ENCODE data around the gene PAPSS1.

The PAPSS1 gene

DNA sequence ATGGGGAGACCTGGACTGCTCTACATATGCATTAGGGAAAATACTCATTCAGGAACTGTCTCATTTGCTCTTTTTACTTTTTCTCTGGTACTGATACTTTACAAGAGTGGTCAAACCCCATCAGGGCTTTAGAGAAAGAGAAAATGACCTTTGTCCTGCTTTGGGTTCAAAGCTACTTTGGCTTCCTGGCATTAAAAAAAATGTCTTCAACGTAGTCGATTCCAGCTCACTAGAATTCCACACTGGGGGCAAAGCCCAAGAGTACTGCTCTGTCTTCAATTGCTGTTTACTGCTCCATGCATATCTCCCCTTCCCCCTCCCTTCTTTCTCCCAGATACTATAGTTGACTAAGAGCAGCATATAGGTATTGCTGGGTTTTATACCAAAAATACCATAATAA, 98.0 kb downstream of the PAPSS1 start:
- no peaks in the 10 kb centered on the region for H4K20me1 ChIP-seq (ENCODE audit: insufficient read depth, low read length)
- H3K4me1 ChIP-seq (ENCODE audit: insufficient read depth, low read length) = no peaks in the 10 kb centered on the region
- H3K36me3 ChIP-seq (ENCODE audit: insufficient read depth, low read length) = no peaks in the 10 kb centered on the region; the same call in 1 of the 2 replicates
- no peak overlapping the region for H3K4me2 ChIP-seq (ENCODE audit: insufficient read depth, low read length)
- TF ChIP-seq EZH2 (IDR thresholded peaks at IDR 0.05; ENCODE audit: borderline replicate concordance, low read depth, low read length, severe bottlenecking) (no peak), CTCF (IDR thresholded peaks at IDR 0.05; ENCODE audit: borderline replicate concordance, extremely low read depth, low read length, poor library complexity, severe bottlenecking) (no peak)
- no peak overlapping the region for H3K27ac ChIP-seq (ENCODE audit: low read length)
- ATAC-seq (ENCODE audit: insufficient read depth, low read depth) (no peak), DNase-seq (no peak)
- H3K9ac ChIP-seq (ENCODE audit: low read depth, low read length) = no peak overlapping the region
- no peaks in the 10 kb centered on the region for H3K27me3 ChIP-seq (ENCODE audit: insufficient read depth, low read length, poor library complexity)
- H2AFZ ChIP-seq (ENCODE audit: low read depth, low read length) = no peak overlapping the region
- no peaks in the 10 kb centered on the region for H3K79me2 ChIP-seq (ENCODE audit: insufficient read depth, low read length)
- no peak overlapping the region for H3K4me3 ChIP-seq (ENCODE audit: low read depth in 1 of 2, low read length in 2 of 2)
- H3K9me3 ChIP-seq (ENCODE audit: insufficient read depth, low read length, severe bottlenecking) = no peaks in the 10 kb centered on the region

- Histone ChIP-seq H3K79me2 (ENCODE audit: insufficient read depth, low read length) (no peaks in the 10 kb centered on the region), H2AFZ (ENCODE audit: low read depth, low read length) (no peak overlapping the region), H3K4me1 (ENCODE audit: insufficient read depth, low read length) (no peaks in the 10 kb centered on the region), H3K9ac (ENCODE audit: low read depth, low read length) (no peak overlapping the region), H3K27ac (ENCODE audit: low read length) (no peak overlapping the region), H4K20me1 (ENCODE audit: insufficient read depth, low read length) (no peaks in the 10 kb centered on the region), H3K4me2 (ENCODE audit: insufficient read depth, low read length) (no peak overlapping the region), H3K9me3 (ENCODE audit: insufficient read depth, low read length, severe bottlenecking) (no peaks in the 10 kb centered on the region), H3K27me3 (ENCODE audit: insufficient read depth, low read length, poor library complexity) (no peaks in the 10 kb centered on the region), H3K4me3 (ENCODE audit: low read depth in 1 of 2, low read length in 2 of 2) (no peak overlapping the region), H3K36me3 (ENCODE audit: insufficient read depth, low read length) (no peaks in the 10 kb centered on the region; the same call in 1 of the 2 replicates)
- DNase-seq (no peak), ATAC-seq (ENCODE audit: insufficient read depth, low read depth) (no peak)
- TF ChIP-seq CTCF (IDR thresholded peaks at IDR 0.05; ENCODE audit: borderline replicate concordance, extremely low read depth, low read length, poor library complexity, severe bottlenecking) = no peak
These were observed 100.3 kb downstream of the PAPSS1 start for GRCh38 chr4:107619731-107620130.

DNA sequence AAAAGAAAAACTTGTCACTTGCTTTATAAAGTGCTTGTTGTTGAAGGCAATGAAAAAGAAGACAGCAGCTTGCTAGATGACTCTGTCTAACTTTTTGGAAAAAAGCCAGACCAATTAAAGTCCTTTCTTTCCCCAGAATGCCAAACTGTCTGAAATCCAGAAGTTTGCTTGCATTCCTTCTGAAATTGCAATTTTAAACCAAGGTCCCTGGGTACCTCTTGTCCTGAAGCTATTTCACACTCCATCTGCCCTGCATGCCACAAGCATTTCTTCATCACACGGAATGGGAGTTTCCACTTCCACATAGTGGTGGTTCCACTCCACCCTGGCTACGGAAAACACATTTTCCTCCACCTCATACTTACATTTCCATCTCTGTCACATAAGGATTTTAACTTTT, 101.0 kb downstream of the PAPSS1 start:
- Histone ChIP-seq H3K79me2 (ENCODE audit: insufficient read depth, low read length) (no peaks in the 10 kb centered on the region), H3K9ac (ENCODE audit: low read depth, low read length) (no peak overlapping the region), H3K27ac (ENCODE audit: low read length) (no peak overlapping the region), H3K4me3 (ENCODE audit: low read depth in 1 of 2, low read length in 2 of 2) (no peak overlapping the region), H3K36me3 (ENCODE audit: insufficient read depth, low read length) (peaks cover under 1% of the 10 kb centered on the region; the same call in 1 of the 2 replicates), H4K20me1 (ENCODE audit: insufficient read depth, low read length) (no peaks in the 10 kb centered on the region), H3K27me3 (ENCODE audit: insufficient read depth, low read length, poor library complexity) (no peaks in the 10 kb centered on the region), H3K4me2 (ENCODE audit: insufficient read depth, low read length) (no peak overlapping the region), H3K4me1 (ENCODE audit: insufficient read depth, low read length) (no peaks in the 10 kb centered on the region), H3K9me3 (ENCODE audit: insufficient read depth, low read length, severe bottlenecking) (no peaks in the 10 kb centered on the region), H2AFZ (ENCODE audit: low read depth, low read length) (no peak overlapping the region)
- TF ChIP-seq CTCF (IDR thresholded peaks at IDR 0.05; ENCODE audit: borderline replicate concordance, extremely low read depth, low read length, poor library complexity, severe bottlenecking) = no peak
- DNase-seq (no peak), ATAC-seq (ENCODE audit: insufficient read depth, low read depth) (no peak)

- no peak overlapping the region for H2AFZ ChIP-seq (ENCODE audit: low read depth, low read length)
- H3K9me3 ChIP-seq (ENCODE audit: insufficient read depth, low read length, severe bottlenecking) = no peaks in the 10 kb centered on the region
- no peaks in the 10 kb centered on the region for H3K4me1 ChIP-seq (ENCODE audit: insufficient read depth, low read length)
- no peak for TF ChIP-seq EZH2 (IDR thresholded peaks at IDR 0.05; ENCODE audit: borderline replicate concordance, low read depth, low read length, severe bottlenecking)
- TF ChIP-seq CTCF (IDR thresholded peaks at IDR 0.05; ENCODE audit: borderline replicate concordance, extremely low read depth, low read length, poor library complexity, severe bottlenecking) = no peak
- H3K79me2 ChIP-seq (ENCODE audit: insufficient read depth, low read length) = no peaks in the 10 kb centered on the region
- no peak overlapping the region for H3K9ac ChIP-seq (ENCODE audit: low read depth, low read length)
- ATAC-seq (ENCODE audit: insufficient read depth, low read depth) (no peak), DNase-seq (no peak)
- H3K4me3 ChIP-seq (ENCODE audit: low read depth in 1 of 2, low read length in 2 of 2) = no peak overlapping the region
- no peaks in the 10 kb centered on the region for H4K20me1 ChIP-seq (ENCODE audit: insufficient read depth, low read length)
- H3K27me3 ChIP-seq (ENCODE audit: insufficient read depth, low read length, poor library complexity) = no peaks in the 10 kb centered on the region
- peaks cover 3% of the 10 kb centered on the region; the same call in 1 of the 2 replicates for H3K36me3 ChIP-seq (ENCODE audit: insufficient read depth, low read length)
- H3K4me2 ChIP-seq (ENCODE audit: insufficient read depth, low read length) = no peak overlapping the region
- no peak overlapping the region for H3K27ac ChIP-seq (ENCODE audit: low read length)
These were observed 101.4 kb downstream of the PAPSS1 start for GRCh38 chr4:107618656-107619055.

All from DND-41 (cell line).